ENCODE measurements around the gene USP48.

GRCh38 chr1:21647431-21648351 lies 135.3 kb downstream of the USP48 start:
- TF ChIP-seq SUZ12 (IDR thresholded peaks at IDR 0.05): no peak
- no peak for TF ChIP-seq NFRKB (IDR thresholded peaks at IDR 0.05)
- no peak for TF ChIP-seq FOXM1 (IDR thresholded peaks at IDR 0.05; ENCODE audit: borderline replicate concordance)
- no peak for TF ChIP-seq BHLHE40 (IDR thresholded peaks at IDR 0.05; ENCODE audit: borderline replicate concordance)
- no peak for TF ChIP-seq ARNT (IDR thresholded peaks at IDR 0.05)
- no peak for TF ChIP-seq ELF4 (IDR thresholded peaks at IDR 0.05)
- no peak for TF ChIP-seq FOXK2 (IDR thresholded peaks at IDR 0.05)
- TF ChIP-seq L3MBTL2 (conservative IDR thresholded peaks at IDR 0.05): no peak
- TF ChIP-seq FOXA1 (IDR thresholded peaks at IDR 0.05): no peak
- TF ChIP-seq HDGF (IDR thresholded peaks at IDR 0.05; ENCODE audit: borderline replicate concordance): no peak
- no peak for TF ChIP-seq SP1 (IDR thresholded peaks at IDR 0.05)
- no peak for TF ChIP-seq ZNF384 (IDR thresholded peaks at IDR 0.05)
- TF ChIP-seq PKNOX1 (IDR thresholded peaks at IDR 0.05): peak; percentile 92
